Endothelial cell of umbilical vein (primary cell): Measurements from ENCODE around the gene ZNF599.

ENCODE experiments used
- CTCF ChIP-seq, 2 donors: IDR thresholded peaks; 1 replicate in 1 of 2; 2 replicates in 1 of 2; pipeline ENCODE4 v1.5.1; 2011; ENCODE audit warnings: low read length in 2 of 2, mild to moderate bottlenecking in 2 of 2, moderate library complexity in 2 of 2, control low read depth in 1 of 2, inconsistent platforms in 1 of 2, low read depth in 1 of 2; ENCODE audit not compliant: insufficient read depth in 1 of 2; ENCODE audit errors: extremely low read depth in 1 of 2
- EZH2 ChIP-seq: IDR thresholded peaks from 2 replicates; pipeline ENCODE4 v1.6.1; 2012; ENCODE audit warnings: borderline replicate concordance, low read depth, mild to moderate bottlenecking, moderate library complexity, low read length, inconsistent platforms; ENCODE audit not compliant: severe bottlenecking
- FOS ChIP-seq: IDR thresholded peaks from 2 replicates; pipeline ENCODE4 v1.6.1; 2011; ENCODE audit warnings: mild to moderate bottlenecking, low read length, moderate library complexity, borderline replicate concordance; ENCODE audit not compliant: insufficient read depth
- GATA2 ChIP-seq: IDR thresholded peaks from 2 replicates; pipeline ENCODE4 v1.7.0; 2011; ENCODE audit warnings: low read depth, mild to moderate bottlenecking, moderate library complexity, mixed read lengths, low read length; ENCODE audit not compliant: insufficient read length, insufficient read depth
- MAX ChIP-seq: IDR thresholded peaks from 2 replicates; pipeline ENCODE4 v1.6.1; 2011; ENCODE audit not compliant: insufficient read depth, insufficient read length
- MYC ChIP-seq: IDR thresholded peaks from one replicate; pipeline ENCODE4 v1.6.1; 2011; ENCODE audit warnings: mild to moderate bottlenecking, low read depth, low read length
- POLR2A ChIP-seq: IDR thresholded peaks from 2 replicates; pipeline ENCODE4 v1.6.1; 2012; ENCODE audit warnings: low read depth, mild to moderate bottlenecking, control low read depth, low read length
- POLR2AphosphoS5 ChIP-seq: IDR thresholded peaks from 2 replicates; pipeline ENCODE4 v1.6.1; 2012; ENCODE audit warnings: low read depth, mild to moderate bottlenecking, control low read depth, low read length, moderate library complexity; ENCODE audit not compliant: insufficient read depth

GRCh38 chr19:34732612-34733211, 40.3 kb downstream of the ZNF599 start:
- no peak for TF ChIP-seq CTCF (IDR thresholded peaks at IDR 0.05; ENCODE audit: extremely low read depth in 1 of 2, insufficient read depth in 1 of 2, low read depth in 1 of 2, low read length in 2 of 2)
- no peak for TF ChIP-seq POLR2A
- no peak for TF ChIP-seq POLR2AphosphoS5
- no peak for TF ChIP-seq FOS
- TF ChIP-seq EZH2: no peak
- TF ChIP-seq MAX: no peak
- TF ChIP-seq GATA2: no peak
- no peak for TF ChIP-seq MYC
